Measurements from ENCODE around the gene SEMA3F. TPM values are rescaled to one million over a fixed set of nuclear protein-coding genes. Genes with fewer than 3 reads are reported as not detected.

SEMA3F gene
- total and polyA plus RNA-seq, 4 donors = 0.60 to 4.8 (median 2.1) TPM

DNA sequence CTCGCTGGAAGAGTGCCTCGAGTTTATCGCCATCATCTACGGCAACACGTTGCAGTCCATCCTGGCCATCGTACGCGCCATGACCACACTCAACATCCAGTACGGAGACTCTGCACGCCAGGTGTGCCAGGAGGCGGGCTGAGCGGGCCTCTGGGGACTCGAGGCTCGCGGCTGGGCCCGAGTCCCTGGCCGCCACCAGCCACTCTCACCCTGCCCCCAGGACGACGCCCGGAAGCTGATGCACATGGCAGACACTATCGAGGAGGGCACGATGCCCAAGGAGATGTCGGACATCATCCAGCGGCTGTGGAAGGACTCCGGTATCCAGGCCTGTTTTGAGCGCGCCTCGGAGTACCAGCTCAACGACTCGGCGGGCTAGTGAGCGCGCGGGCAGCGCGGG is 38.2 kb downstream of the SEMA3F start:
- no peak for DNase-seq (ENCODE audit: low spot score)
- 47% methylated on average over 36 of the region's 36 CpGs for WGBS
- H3K36me3 ChIP-seq (ENCODE audit: control insufficient read depth in 4 of 4, insufficient read depth in 3 of 4, low read depth in 1 of 4, low read length in 3 of 4) = no peaks in the 10 kb centered on the region
- no peak overlapping the region for H3K9ac ChIP-seq (ENCODE audit: low read depth in 1 of 2, low read length in 2 of 2)
- peaks cover 13 to 57% (median 38%) of the 10 kb centered on the region in 4 donors for H3K4me1 ChIP-seq (ENCODE audit: control insufficient read depth in 4 of 4, insufficient read depth in 4 of 4, low read length in 3 of 4)
- H3K27ac ChIP-seq (ENCODE audit: low read depth in 1 of 2, low read length in 2 of 2) = no peak overlapping the region
- TF ChIP-seq HNF4G (IDR thresholded peaks at IDR 0.05) (no peak), FOXA2 (IDR thresholded peaks at IDR 0.05) (no peak), JUND (IDR thresholded peaks at IDR 0.05) (no peak), SP1 (IDR thresholded peaks at IDR 0.05) (no peak)
- TF ChIP-seq, protein P1, sequence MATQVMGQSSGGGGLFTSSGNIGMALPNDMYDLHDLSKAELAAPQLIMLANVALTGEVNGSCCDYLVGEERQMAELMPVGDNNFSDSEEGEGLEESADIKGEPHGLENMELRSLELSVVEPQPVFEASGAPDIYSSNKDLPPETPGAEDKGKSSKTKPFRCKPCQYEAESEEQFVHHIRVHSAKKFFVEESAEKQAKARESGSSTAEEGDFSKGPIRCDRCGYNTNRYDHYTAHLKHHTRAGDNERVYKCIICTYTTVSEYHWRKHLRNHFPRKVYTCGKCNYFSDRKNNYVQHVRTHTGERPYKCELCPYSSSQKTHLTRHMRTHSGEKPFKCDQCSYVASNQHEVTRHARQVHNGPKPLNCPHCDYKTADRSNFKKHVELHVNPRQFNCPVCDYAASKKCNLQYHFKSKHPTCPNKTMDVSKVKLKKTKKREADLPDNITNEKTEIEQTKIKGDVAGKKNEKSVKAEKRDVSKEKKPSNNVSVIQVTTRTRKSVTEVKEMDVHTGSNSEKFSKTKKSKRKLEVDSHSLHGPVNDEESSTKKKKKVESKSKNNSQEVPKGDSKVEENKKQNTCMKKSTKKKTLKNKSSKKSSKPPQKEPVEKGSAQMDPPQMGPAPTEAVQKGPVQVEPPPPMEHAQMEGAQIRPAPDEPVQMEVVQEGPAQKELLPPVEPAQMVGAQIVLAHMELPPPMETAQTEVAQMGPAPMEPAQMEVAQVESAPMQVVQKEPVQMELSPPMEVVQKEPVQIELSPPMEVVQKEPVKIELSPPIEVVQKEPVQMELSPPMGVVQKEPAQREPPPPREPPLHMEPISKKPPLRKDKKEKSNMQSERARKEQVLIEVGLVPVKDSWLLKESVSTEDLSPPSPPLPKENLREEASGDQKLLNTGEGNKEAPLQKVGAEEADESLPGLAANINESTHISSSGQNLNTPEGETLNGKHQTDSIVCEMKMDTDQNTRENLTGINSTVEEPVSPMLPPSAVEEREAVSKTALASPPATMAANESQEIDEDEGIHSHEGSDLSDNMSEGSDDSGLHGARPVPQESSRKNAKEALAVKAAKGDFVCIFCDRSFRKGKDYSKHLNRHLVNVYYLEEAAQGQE (IDR thresholded peaks at IDR 0.05) = no peak
- TF ChIP-seq, protein P2, sequence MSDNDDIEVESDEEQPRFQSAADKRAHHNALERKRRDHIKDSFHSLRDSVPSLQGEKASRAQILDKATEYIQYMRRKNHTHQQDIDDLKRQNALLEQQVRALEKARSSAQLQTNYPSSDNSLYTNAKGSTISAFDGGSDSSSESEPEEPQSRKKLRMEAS (IDR thresholded peaks at IDR 0.05) = no peak
- H3K4me3 ChIP-seq (ENCODE audit: low read depth in 1 of 3, low read length in 3 of 3) = no peak overlapping the region
- H3K9me3 ChIP-seq (ENCODE audit: control insufficient read depth in 4 of 4, low read length in 3 of 4) = no peaks in the 10 kb centered on the region
- H3K27me3 ChIP-seq (ENCODE audit: control insufficient read depth in 4 of 4, insufficient read depth in 4 of 4, low read length in 3 of 4) = no peaks in the 10 kb centered on the region

DNA sequence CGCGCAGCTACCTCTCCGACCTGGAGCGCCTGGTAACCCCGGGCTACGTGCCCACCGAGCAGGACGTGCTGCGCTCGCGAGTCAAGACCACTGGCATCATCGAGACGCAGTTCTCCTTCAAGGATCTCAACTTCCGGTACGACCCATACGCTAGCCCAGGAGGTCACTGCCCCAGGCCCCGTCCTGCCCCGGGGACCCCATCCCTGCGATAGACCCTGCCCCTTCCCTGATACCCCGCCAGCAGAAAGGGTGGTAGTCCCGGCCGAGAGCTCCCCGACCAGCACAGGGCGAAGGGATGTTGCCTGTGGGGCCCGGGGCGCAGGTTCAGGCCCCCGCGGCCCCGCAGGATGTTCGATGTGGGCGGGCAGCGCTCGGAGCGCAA is 38.6 kb downstream of the SEMA3F start:
- 60% methylated on average over 34 of the region's 34 CpGs for WGBS
- Histone ChIP-seq H3K36me3 (ENCODE audit: control insufficient read depth in 4 of 4, insufficient read depth in 3 of 4, low read depth in 1 of 4, low read length in 3 of 4) (no peaks in the 10 kb centered on the region), H3K4me1 (ENCODE audit: control insufficient read depth in 4 of 4, insufficient read depth in 4 of 4, low read length in 3 of 4) (peaks cover 13 to 57% (median 38%) of the 10 kb centered on the region in 4 donors), H3K9me3 (ENCODE audit: control insufficient read depth in 4 of 4, low read length in 3 of 4) (no peaks in the 10 kb centered on the region), H3K4me3 (ENCODE audit: low read depth in 1 of 3, low read length in 3 of 3) (no peak overlapping the region), H3K27me3 (ENCODE audit: control insufficient read depth in 4 of 4, insufficient read depth in 4 of 4, low read length in 3 of 4) (no peaks in the 10 kb centered on the region), H3K9ac (ENCODE audit: low read depth in 1 of 2, low read length in 2 of 2) (no peak overlapping the region), H3K27ac (ENCODE audit: low read depth in 1 of 2, low read length in 2 of 2) (no peak overlapping the region)
- TF ChIP-seq, protein P3, sequence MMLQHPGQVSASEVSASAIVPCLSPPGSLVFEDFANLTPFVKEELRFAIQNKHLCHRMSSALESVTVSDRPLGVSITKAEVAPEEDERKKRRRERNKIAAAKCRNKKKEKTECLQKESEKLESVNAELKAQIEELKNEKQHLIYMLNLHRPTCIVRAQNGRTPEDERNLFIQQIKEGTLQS (IDR thresholded peaks at IDR 0.05) = no peak
- no peak for TF ChIP-seq EGR1 (IDR thresholded peaks at IDR 0.05; ENCODE audit: low read depth in 2 of 2)
- no peak for DNase-seq (ENCODE audit: low spot score)

DNA sequence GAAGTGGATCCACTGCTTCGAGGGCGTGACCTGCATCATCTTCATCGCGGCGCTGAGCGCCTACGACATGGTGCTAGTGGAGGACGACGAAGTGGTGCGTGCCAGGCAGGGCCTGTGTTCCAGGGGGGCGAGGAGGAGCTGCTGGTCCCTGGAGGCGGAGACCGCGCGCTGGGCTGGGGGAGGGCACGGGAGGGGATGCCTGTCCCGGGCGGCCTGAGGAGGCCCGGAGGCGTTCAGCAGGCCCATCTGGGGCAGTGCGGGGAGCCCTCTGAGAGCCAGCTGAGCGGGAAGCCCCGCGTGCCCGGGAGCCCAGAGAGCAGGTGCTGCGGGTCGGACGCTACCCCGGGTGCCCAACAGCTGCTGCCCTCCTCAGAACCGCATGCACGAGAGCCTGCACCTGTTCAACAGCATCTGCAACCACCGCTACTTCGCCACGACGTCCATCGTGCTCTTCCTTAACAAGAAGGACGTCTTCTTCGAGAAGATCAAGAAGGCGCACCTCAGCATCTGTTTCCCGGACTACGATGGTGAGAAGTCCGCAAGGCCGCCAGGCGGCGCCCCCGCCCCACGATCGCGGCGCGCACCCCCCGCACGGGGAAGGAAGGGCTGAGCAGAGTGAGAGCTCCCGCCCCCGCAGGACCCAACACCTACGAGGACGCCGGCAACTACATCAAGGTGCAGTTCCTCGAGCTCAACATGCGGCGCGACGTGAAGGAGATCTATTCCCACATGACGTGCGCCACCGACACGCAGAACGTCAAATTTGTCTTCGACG is 39.2 kb downstream of the SEMA3F start:
- no peaks in the 10 kb centered on the region for H3K36me3 ChIP-seq (ENCODE audit: control insufficient read depth in 4 of 4, insufficient read depth in 3 of 4, low read depth in 1 of 4, low read length in 3 of 4)
- DNase-seq (ENCODE audit: low spot score) = peak; percentile 69
- TF ChIP-seq EGR1 (IDR thresholded peaks at IDR 0.05; ENCODE audit: low read depth in 2 of 2) (peak; percentile 80 to 86), HNF4A (conservative IDR thresholded peaks at IDR 0.05) (no peak), RAD21 (IDR thresholded peaks at IDR 0.05) (peak; percentile 93 to 95)
- TF ChIP-seq, protein P4, sequence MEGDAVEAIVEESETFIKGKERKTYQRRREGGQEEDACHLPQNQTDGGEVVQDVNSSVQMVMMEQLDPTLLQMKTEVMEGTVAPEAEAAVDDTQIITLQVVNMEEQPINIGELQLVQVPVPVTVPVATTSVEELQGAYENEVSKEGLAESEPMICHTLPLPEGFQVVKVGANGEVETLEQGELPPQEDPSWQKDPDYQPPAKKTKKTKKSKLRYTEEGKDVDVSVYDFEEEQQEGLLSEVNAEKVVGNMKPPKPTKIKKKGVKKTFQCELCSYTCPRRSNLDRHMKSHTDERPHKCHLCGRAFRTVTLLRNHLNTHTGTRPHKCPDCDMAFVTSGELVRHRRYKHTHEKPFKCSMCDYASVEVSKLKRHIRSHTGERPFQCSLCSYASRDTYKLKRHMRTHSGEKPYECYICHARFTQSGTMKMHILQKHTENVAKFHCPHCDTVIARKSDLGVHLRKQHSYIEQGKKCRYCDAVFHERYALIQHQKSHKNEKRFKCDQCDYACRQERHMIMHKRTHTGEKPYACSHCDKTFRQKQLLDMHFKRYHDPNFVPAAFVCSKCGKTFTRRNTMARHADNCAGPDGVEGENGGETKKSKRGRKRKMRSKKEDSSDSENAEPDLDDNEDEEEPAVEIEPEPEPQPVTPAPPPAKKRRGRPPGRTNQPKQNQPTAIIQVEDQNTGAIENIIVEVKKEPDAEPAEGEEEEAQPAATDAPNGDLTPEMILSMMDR (IDR thresholded peaks at IDR 0.05; ENCODE audit: low read depth, low read length, missing input control) = peak; percentile 77
- H3K9me3 ChIP-seq (ENCODE audit: control insufficient read depth in 4 of 4, low read length in 3 of 4) = no peaks in the 10 kb centered on the region
- H3K4me3 ChIP-seq (ENCODE audit: low read depth in 1 of 3, low read length in 3 of 3) = peak overlapping the region; percentile 33 to 59 (median 47)
- H3K4me1 ChIP-seq (ENCODE audit: control insufficient read depth in 4 of 4, insufficient read depth in 4 of 4, low read length in 3 of 4) = peaks cover 13 to 57% (median 38%) of the 10 kb centered on the region in 4 donors
- H3K9ac ChIP-seq (ENCODE audit: low read depth in 1 of 2, low read length in 2 of 2) = no peak overlapping the region
- 17% methylated on average over 70 of the region's 70 CpGs for WGBS
- no peaks in the 10 kb centered on the region for H3K27me3 ChIP-seq (ENCODE audit: control insufficient read depth in 4 of 4, insufficient read depth in 4 of 4, low read length in 3 of 4)
- peak overlapping the region; percentile 97 to 99 for H3K27ac ChIP-seq (ENCODE audit: low read depth in 1 of 2, low read length in 2 of 2)

Data from liver (tissue), 9 donors.